Vagina (tissue), 2 donors: ENCODE data around the gene PTK7.

Source experiments
- CTCF ChIP-seq, 3 experiments: fragments of 450-650 bp in 2 of 3; fragments of 200-600 bp in 1 of 3; sonication (generic) in 1 of 3; IDR thresholded peaks; one replicate each; pipeline ENCODE4 v1.5.1; 2017 to 2019; ENCODE audit warnings: antibody characterized with exemption in 3 of 3, mild to moderate bottlenecking in 2 of 3, moderate library complexity in 2 of 3
- POLR2A ChIP-seq, 2 donors: fragments of 450-650 bp; IDR thresholded peaks; one replicate each; pipeline ENCODE4 v1.6.1; 2017; ENCODE audit warnings: antibody characterized with exemption in 2 of 2, mild to moderate bottlenecking in 2 of 2, moderate library complexity in 2 of 2
- POLR2AphosphoS5 ChIP-seq, 2 donors: sonication (generic); formaldehyde crosslinking; IDR thresholded peaks; one replicate each; pipeline ENCODE4 v1.9.0; 2017; ENCODE audit warnings: antibody characterized with exemption in 2 of 2, mild to moderate bottlenecking in 2 of 2, low read depth in 1 of 2; ENCODE audit not compliant: insufficient read depth in 1 of 2

- TF ChIP-seq CTCF (IDR thresholded peaks at IDR 0.05) (peak; percentile 78 to 94 (median 88)), POLR2A (IDR thresholded peaks at IDR 0.05) (no peak), POLR2AphosphoS5 (IDR thresholded peaks at IDR 0.05; ENCODE audit: insufficient read depth in 1 of 2, low read depth in 1 of 2) (peak; percentile 61 to 75)
These were observed 67.4 kb downstream of the PTK7 start for GRCh38 chr6:43143235-43144128.
